Activated T-helper 1 cell treated with Interleukin-2 at 50 U/mL for 16 hours (primary cell): ENCODE data around the gene BRME1.

Experiments used
- DNase-seq: peaks from one replicate; pipeline ENCODE4 v3.0.0-alpha.2; 2020; ENCODE audit warnings: low read depth

BRME1 gene

DNA sequence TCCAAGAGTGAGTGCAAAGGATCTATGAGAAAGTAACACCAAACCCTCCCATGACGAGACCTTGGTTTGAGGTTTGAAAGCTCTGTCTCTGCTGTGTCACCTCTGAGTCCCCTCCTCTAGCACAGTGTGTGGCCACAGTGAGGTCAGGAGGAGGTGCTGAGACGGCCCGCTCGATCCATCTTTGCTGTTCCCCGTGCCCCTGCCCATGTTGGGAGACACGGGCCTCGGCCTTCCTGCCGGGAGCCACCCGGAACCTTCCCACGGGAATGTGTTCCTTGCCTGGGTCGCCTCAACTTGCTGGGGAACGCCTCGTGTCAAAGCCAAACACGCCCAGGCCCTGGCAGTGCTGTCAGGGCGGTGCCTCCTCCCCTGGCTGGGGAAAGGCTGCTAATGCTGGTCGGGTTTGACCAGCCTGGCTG is 18.9 kb downstream of the BRME1 start:
- DNase-seq: no peak

DNA sequence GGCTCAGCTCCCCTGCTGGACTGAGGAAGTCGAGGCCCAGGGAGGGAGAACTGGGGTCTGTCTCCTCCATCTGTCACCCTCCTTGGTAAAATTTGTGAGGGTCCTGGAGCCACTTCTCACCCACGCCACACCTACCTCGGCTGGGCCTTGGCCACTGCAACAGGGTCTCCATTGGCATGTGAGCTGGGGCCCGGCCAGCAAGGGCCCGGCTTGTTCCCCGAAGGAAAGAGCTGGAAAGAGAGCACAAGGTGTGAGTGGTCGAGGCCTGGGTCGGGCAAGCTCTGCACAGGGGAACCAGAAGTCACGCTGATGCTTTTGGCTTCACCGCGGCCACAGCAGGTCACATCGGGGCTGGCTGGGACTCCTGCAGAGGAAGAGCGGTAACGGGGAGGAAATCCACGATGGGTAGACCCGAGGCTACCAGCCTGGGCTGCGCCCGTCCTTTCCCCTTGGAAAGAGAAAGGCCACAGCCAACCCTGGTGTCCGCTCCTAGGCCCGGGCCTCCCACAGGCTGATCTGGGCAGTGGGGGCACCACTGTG is 20.0 kb downstream of the BRME1 start:
- no peak for DNase-seq

DNA sequence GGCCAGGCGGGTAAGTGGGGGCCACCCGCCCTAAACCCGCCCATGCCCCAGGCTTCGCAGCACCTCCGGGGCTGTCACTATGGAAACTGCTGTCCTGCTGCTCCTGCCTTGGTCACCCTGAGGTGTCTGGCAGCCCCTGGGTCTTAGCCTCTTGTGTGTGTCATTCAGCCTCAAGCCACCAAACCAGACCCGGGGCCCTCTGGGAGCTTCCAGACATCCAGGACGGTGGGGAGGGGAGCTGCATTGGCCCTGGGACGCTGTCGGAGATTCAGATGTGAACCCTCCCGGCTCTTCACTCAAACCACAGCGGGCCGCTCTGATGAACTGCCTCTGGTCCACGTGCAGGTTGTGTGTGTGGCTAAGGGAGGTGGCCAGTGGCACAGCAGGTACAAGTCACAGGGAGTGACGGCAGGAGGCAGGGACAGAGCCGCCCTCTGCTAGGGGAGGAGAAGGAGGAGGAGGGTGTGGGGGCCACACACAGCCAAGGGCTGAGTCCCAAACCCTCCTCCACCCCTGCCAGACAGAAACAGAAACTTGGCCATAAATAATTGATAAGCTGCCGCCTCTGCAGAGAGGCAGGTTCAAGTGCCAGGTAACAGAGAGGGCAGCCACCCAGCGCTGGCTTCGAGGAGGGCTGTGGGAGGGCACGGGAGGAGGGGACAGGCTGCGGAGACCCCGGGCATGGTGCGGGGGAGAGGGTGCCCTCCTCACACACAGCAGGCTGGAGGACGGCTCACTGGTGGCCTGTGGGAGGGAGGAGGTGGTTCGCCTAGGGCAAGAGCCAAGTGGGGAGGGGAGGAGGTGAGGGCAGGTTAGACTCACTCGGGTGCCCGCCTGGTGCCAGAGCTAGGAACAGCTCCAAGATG is 21.0 kb downstream of the BRME1 start:
- DNase-seq: no peak

DNA sequence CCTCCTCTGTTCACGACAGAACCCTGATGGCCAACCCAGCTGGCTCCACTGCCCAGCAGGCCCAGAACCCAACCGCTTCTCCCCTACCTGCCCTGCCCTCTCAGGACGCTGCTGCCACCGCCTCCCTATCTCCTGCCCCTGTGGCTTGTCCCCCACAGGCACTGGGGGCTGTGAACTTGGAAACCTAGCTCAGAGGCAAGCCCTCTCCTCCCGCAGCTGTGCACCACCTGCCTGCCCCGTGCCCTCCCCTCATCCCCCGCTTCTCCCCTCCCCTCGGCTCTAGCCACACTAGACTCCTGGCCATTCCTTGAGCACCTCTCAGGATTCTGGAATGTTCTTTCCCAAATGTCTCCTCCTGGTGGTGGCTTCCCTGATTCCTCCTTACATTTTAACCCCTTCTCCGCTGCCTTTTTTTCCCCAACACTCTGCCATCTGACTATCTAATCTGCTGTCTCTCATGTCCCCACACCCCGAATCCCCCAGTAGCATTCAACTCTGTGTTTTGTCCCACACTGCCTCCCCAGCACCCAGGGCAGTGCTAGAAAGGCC is 22.3 kb downstream of the BRME1 start:
- DNase-seq: no peak

DNA sequence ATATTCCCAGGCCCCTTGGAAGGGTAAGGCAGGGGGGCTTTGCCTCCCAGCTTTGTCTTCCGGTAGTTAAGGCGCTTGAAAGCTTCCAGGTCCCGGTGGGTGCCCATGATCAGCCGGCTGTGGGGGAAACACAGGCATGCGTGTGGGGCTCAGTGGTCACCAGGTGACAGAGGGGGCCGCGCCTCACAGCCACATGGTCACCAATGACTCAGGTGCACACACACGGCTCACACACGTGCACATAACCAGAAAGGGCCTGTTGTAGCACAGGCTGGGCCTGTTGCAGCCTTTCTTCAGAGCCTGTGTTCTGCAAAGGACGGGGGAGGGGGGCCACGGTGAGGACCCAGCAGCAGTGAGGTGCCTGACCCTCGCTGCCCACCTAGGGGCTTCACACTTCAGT is 23.1 kb downstream of the BRME1 start:
- no peak for DNase-seq

DNA sequence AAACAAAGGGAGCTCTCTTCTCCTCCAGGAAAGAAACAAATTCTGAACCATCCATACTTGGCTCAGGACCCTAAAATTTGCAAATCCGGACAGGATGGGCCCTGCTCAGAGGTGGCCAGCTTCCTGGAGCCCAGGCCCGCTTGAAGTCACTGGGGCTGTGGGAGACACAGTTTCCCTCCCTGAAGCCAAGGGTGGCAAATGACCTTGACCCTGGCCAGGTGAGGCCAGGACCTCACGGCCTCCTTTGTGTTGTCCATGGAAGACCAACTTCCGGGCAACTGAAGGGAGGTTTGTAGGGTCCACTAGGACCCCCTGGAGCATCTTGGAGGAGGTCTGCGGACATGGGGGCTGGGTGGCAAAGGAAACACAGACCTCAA is 23.5 kb downstream of the BRME1 start:
- DNase-seq: no peak

DNA sequence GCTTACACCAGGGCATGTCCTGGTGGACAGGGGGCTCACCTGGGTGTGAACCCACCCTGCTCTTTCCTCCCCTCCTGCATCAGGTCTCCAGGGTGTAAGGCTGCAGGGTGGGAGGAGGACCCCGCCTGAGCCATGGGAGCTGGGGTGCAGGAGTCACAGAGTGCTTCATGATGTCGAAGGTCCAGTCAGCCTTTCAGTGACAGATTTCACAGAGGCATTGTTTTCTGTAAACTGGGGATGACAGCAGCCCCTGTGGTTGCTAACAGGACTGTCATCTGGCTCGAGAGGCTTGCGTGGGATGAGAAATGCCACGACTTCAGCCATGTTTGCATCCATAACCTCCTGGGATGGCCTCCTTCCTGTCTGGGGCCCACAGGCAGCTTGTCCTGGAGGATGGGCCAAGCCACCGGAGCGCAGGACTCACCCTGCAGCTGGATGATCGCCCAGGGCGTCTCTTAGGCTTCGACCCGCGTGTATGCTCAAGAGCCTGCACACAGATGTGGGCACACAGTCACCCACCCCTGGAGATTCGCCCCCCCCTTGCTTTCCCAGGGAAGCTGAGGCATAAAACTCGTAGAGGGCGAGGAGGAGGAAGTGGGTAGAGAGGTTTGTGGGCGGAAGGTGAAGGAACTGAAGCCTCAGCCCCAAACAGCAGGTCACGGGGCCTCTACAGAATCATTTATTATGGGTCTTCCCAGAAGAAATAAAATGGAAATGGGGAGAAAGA is 24.1 kb downstream of the BRME1 start:
- no peak for DNase-seq

DNA sequence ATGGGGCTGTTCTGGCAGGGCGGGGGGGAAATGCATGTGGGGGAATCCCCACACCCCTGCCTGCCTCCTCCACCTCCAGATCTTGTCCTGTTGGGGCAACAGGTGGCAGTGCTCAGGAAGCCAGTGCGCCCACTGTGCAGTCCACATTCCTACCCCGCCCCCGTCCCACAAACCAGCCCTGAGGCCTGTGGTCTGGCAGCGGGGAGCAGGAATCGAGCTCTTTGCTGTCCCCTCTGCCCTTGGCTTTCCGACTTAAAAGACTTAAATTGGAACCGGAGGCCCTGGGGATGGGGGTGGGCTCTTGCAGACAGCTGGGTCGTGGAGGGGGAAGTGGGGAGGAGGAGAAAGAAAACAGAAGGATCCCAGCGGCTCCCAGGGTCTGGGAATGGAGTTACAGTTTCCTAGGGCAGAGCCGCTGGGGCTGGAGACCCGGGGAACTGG is 24.6 kb downstream of the BRME1 start:
- no peak for DNase-seq

DNA sequence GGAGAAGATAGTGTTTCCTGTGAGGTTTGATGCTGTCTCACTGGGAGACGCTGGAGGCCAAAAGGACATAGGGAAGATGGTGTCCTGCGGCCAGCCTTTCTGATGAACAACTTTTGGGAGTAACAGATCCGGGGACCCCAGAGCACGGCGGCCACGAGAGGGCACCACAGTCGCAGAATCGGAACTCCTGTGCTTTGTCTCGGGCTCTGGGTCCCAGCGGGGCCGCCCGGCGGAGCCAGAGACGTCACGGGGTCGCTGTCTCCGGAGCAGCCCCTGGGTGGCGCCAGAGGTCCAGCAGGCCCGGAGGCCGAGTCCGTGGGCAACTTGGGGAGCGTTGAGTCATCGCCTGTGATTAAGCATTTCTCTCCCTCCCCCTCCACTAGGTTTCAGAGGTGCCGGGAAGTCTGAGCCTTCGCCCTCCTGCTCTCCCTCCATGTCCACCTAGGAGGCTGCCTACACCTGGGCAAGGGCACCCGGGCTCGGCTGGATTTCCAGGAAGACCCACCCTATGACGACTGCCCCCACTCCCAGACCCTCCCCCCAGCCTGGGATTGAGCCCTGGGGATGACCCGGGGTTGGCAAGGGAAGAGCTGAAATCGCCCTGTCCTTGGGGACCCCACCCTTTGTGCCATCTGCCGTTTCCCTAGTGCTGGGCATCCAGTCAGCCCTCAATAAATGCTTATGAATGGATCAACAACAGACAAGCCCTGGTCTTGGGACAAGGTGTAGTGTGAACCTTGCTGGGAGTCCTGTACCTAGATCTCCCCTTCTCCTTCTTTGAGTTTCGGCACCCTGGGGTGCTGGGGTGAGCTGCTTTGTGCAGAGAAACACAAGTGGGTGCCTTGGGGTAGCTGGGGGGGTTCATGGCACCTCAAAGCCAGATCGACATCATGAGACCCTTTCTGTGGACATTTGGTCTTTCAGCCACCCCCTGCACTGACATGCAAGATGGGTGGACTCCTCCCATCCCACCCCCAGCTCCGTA is 25.6 kb downstream of the BRME1 start:
- DNase-seq: peak; percentile 94

DNA sequence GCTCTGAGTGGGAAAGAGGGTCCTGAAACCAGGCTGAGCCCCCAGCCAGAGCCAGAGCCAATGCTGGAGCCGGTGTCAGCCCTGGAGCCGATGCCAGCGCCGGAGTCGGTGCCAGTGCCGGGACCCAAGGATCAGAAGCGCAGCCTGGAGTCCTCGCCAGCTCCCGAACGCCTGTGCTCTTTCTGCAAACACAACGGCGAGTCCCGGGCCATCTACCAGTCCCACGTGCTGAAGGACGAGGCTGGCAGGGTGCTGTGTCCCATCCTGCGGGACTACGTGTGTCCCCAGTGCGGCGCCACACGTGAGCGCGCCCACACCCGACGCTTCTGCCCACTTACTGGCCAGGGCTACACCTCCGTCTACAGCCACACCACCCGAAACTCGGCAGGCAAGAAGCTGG is 28.6 kb downstream of the BRME1 start:
- no peak for DNase-seq

DNA sequence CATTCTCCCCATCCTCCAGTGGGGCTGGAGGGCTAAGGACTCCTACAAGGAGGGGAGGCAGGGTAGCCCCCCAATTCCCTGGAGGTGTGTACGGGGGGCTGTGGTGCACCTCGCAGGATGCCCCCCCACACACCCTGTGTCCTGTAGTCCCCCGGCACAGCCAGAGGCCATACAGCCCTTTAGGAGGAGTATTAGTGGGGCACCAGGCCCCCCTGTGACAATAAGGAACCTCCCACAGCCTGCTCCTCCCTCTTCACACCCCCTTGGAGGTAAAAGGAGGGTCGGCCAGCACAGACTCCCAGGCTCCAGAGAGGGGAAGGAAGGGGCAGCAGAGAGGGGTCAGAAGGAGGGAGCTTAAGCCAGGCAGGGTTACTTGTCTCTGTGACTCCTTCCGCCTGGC is 29.1 kb downstream of the BRME1 start, which contains the start of gene NANOS3:
NANOS3 (plus strand) TSS at position 301 of the 400 bp plus-strand sequence. CDS start 115 bp downstream, outside the sequence.
- DNase-seq: no peak

DNA sequence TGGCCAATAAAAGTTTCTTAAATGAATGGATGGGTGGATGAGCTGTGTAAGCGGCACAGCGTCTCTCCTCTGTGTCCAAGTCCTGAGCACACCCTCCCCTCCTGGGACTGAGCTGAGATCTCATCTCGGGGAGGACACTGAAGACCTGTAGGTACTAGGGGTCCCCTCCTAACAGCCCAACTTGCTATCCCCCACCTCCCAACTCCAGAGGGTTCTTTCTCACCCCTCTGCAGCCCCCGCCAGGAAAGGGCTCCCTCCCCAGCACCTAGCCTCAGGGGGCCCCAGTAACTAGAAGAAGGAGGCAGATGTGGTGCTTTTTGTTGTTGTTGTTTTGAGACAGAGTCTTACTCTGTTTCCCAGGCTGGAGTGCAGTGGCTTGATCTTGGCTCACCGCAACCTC is 30.1 kb downstream of the BRME1 start:
- DNase-seq: no peak

DNA sequence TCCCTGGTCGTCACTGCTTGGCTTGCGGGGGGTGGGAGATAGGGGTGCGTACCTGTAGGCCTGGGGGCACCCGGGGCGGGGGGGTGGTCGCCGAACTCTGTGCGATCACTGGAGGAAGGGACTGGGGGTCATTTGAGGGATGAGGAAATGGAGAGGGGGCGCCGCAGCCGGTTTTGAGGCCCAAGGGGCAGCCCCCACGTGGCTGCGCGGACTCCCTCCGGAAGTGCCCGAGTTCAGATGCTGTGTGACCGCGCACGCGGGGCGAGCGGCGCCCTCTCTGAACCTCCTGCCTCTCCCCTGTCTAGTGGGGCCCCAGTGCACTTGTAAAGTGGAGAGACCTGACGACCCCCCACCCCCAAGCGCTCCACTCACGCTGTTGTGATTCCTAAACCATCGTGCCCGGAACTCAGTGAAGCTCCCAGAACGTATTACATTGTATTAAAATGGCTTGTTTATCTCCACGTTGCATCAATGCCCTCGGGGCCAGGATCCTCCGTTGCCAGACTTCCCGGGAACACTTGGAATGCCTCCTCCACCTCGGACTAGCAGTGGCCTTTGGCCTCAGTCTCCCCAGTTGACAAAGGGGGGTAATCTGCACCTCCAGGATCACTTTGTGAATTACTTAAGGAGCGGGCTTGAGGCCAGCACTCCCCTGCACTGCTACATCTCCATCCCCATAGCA is 31.9 kb downstream of the BRME1 start:
- DNase-seq: no peak

DNA sequence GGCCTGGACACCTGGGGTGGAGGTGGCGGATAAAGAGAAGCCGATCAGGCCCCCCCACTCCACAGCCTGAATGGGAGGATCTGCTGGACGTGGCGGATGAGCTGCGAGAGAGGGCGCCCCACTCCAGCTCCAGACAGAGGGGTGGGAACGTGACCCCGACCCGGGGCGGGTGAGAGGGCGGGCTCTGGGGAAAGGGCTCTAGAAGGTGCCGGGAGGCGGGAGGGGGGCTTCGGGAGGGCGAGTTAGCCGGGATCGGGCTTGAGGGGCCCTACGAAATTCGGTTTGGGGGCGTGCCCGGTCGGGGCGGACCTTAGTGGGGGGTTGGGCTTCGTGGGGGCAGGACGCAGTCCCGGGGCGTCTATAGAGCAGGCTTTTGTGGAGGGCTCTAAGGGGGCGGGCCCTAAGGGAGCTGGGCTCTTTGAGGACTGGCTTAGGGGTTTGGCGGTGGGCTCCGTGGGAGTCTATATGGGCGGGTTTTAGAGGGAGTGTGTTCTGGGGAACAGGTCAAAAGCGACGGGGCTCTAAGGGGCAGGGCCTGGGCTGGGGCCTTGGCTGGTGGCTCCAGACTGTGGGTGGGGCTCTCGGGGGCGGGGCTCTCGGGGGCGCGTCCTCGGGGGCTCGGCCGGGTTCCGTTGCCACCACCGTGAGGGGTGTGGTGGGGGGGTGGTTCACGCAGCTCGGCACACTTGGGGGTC is 33.1 kb downstream of the BRME1 start:
- DNase-seq: no peak

DNA sequence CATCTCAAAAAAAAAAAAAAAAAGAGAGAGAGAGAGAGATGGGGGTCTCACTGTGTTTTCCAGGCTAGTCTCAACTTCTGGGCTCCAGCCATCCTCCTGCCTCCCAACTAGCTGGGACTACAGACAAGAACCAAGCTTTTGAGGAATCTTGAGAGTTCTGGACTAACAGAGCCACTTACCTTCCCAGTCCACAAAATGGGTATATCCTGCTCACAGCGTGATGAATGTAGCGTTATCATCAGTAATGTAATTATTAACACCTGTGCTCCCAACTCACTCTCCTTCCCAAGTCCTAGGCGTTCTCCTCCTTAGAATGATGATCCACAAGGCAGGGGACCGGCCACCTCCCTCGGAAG is 33.6 kb downstream of the BRME1 start:
- DNase-seq: no peak

DNA sequence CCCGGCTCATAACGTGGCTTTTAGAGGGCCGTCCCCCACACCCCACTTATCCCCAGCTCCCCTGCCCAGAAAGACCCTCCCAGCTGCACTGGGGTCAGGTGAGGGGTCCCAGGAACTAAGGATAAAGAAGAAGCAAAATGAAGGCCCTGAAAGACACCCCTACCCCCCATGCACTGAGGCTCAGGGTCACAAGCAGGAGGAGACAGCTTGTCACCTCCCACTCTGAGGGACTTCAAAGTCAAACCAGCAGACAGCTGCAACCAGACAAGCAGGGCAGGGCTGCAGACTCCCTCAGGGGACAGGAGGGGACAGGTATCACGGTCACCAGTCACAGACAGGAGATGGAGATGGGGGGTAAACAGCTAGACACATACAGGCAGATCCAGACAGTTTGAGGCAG is 35.0 kb downstream of the BRME1 start:
- DNase-seq: no peak

DNA sequence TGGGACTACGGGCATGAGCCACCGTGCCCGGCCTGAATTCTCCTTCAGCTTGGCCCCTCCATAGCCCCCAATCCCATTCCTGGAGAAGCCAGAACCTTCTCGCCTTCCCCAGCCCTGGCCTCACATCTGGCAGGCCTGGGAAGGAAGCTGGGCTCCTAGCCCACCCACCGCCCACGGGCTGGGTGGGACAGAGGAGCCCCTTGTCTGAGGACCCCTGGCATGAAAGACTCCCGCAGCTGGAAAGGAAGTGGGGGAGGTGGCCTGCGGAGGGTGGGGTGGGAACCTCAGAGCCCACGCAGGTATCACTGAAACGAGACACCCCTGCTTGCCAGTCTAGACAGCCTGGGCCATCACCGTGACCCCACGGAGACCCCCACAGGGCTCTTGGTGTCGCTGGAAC is 36.6 kb downstream of the BRME1 start:
- no peak for DNase-seq

DNA sequence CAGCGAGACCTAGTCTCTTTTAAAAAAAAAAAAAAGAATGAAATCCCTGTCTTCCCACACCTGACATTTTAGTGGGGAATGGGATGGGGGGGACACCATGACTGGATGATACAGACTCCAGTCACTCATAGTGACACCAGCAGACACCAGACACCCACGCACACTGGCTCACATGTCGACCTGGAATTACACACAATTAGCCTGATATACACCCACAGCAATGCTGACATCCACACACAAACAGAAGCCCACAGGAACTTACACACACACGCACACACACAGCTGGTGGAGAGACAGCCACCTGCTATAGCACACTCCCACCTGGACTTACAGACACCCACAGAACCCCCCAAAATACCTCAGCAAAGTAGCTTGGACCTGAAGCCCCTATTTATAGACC is 37.3 kb downstream of the BRME1 start:
- no peak for DNase-seq

DNA sequence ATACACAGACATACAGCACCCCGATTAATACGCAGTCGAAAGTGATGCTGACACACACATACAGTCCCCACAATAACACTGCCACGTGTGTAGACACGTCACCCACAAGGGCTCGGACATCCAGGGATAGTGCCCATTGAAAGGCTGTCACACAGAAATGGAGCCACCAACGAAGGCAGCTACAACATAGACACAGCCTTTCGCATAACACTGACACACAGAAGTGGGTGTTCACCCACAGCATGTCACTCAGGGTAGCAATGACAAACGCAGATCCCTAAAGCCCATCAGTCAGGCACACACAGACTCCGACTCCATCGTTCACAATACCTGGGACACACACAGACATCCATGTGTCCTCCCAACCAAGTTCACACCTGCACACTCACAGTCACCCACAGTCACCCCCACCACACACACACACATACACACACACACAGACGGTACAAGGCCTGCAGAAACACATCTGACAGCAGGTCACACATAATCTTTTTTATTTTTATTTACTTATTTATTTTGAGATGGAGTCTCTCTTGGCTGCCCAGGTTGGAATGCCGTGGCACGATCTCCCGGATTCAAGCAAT is 39.4 kb downstream of the BRME1 start:
- DNase-seq: no peak
